Transverse colon (tissue), 4 donors: ENCODE data around the gene PIP5K1B. TPM values are rescaled to one million over a fixed set of nuclear protein-coding genes. Genes with fewer than 3 reads are reported as not detected.
A peak's percentile ranks its signal among the peaks of the same experiment; 100 is the strongest.

ENCODE experiments used
- DNase-seq: peaks from one replicate; pipeline ENCODE4 v3.0.0-alpha.2; 2019
- H3K27ac ChIP-seq, 4 donors: fragments of 200-600 bp; sonication (generic); 2 replicates each; pipeline ENCODE4 v1.5.1; 2016 to 2018; ENCODE audit warnings: inconsistent platforms in 4 of 4
- H3K27me3 ChIP-seq: fragments of 200-600 bp; sonication (generic); 2 replicates; pipeline ENCODE4 v1.5.1; 2017; ENCODE audit warnings: inconsistent platforms
- H3K36me3 ChIP-seq, 4 donors: fragments of 200-600 bp; sonication (generic); 2 replicates each; pipeline ENCODE4 v1.5.1; 2017 to 2019; ENCODE audit warnings: inconsistent platforms in 4 of 4
- H3K4me1 ChIP-seq, 4 donors: fragments of 200-600 bp; sonication (generic); 2 replicates each; pipeline ENCODE4 v1.5.1; 2017 to 2020; ENCODE audit warnings: inconsistent platforms in 4 of 4
- H3K4me3 ChIP-seq, 4 donors: fragments of 200-600 bp; sonication (generic); 1 replicate in 1 of 4; 2 replicates in 3 of 4; pipeline versions ENCODE4 v1.5.1 to v1.6.1; 2017 to 2019; ENCODE audit warnings: inconsistent platforms in 4 of 4
- H3K9me3 ChIP-seq, 2 donors: fragments of 200-600 bp; sonication (generic); 2 replicates each; pipeline ENCODE4 v1.5.1; 2017 to 2019; ENCODE audit warnings: inconsistent platforms in 2 of 2
- CTCF ChIP-seq, 5 experiments: fragments of 200-600 bp in 3 of 5; fragments of 450-650 bp in 2 of 5; sonication (generic) in 3 of 5; IDR thresholded peaks; 1 replicate in 2 of 5; 2 replicates in 3 of 5; pipeline ENCODE4 v1.5.1; 2016 to 2017; ENCODE audit warnings: antibody characterized with exemption in 5 of 5, inconsistent platforms in 3 of 5, mild to moderate bottlenecking in 2 of 5, moderate library complexity in 1 of 5
- EP300 ChIP-seq: sonication (generic); formaldehyde crosslinking; IDR thresholded peaks from one replicate; pipeline ENCODE4 v1.6.1; 2017; ENCODE audit warnings: antibody characterized with exemption, low read depth
- POLR2A ChIP-seq: fragments of 450-650 bp; IDR thresholded peaks from one replicate; pipeline ENCODE4 v1.6.1; 2016; ENCODE audit warnings: antibody characterized with exemption, mild to moderate bottlenecking, moderate library complexity
- POLR2AphosphoS5 ChIP-seq, 3 donors: sonication (generic); formaldehyde crosslinking; IDR thresholded peaks; one replicate each; pipeline ENCODE4 v1.6.1; 2016; ENCODE audit warnings: antibody characterized with exemption in 3 of 3
- WGBS, 2 donors: methylation state at CpG; one replicate each; pipeline ENCODE4 v1.1.5; 2018; ENCODE audit warnings: low coverage in 1 of 2; 5-methylcytosine and 5-hydroxymethylcytosine counted together
- in situ Hi-C, 4 donors: fragments of 200-750 bp; cut with MboI; loops; one replicate each; pipeline versions ENCODE4 v1.15.0 to v1.15.1; 2017; ENCODE audit warnings: low sequenced_read_pairs in 3 of 4, low pct_ligation_motif_present in 1 of 4, low pct_unique_long_range_greater_than_20kb in 1 of 4
- intact Hi-C: fragments of 100-400 bp; cut with DNase I; formaldehyde crosslinking; loops from one replicate; pipeline ENCODE4 v1.15.1; 2023; ENCODE audit warnings: low total_unique reads
- total RNA-seq, 4 donors: library from RNA; depleted of rRNA; stranded (reverse); fragments of >200 nt; gene quantifications; one replicate each; pipeline ENCODE4 v1.1.0, GENCODE V29; 2016

PIP5K1B gene
- total RNA-seq, 4 donors from 2014 or later: 45.6 to 104 (median 76.0) TPM

- intact Hi-C loops: no loop called here
Measured at GRCh38 chr9:68974901-68975300, 269.9 kb downstream of the PIP5K1B start.

DNA sequence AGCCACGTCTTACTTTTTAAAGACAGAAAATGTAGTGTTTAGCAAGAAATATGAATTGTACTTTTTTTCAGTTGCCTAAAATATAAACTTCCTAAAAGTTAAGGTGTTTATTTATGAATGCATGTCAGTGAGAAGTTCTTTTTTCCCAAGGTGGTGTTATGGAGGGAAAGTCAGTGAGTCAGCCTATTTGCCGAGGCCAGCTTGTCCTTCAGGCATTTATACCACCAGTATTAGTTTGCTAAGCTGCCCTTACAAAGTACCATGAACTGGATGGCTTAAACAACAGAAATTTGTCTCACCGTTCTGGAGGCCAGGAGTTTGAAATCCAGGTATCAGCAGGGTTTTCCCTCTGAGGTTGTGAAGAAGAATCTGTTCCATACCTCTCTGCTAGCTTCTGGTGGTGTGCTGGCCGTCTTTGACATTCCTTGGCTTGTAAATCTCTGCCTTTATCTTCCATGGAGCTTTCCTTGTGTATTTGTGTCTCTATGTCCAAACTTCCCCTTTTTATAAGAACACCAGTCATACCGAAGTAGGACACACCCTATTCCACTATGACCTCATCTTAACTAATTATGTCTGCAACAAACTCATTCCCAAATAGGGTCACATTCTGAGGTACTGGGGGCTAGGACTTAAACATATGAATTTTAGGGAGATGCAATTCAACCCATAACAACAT lies 270.5 kb downstream of the PIP5K1B start:
- peak overlapping the region; percentile 51 to 75 (median 71) for H3K27ac ChIP-seq
- in situ Hi-C loops: loop anchor here in 2 of 4 donors (25.0 kb wide), 2 partner anchors 188 to 263 kb away; partner anchors contain the start of gene PIP5K1B (in 1 of the 2)
- H3K9me3 ChIP-seq: no peaks in the 10 kb centered on the region
- DNase-seq: no peak
- no peaks in the 10 kb centered on the region for H3K36me3 ChIP-seq
- no peaks in the 10 kb centered on the region for H3K27me3 ChIP-seq
- H3K4me1 ChIP-seq: peaks cover 16 to 47% (median 33%) of the 10 kb centered on the region in 4 donors
- intact Hi-C loops: no loop called here
- 41 to 50% methylated on average over 5 of the region's 5 CpGs for WGBS, 2 donors
- peak overlapping the region in 2 of 4 donors; percentile 12 to 16 for H3K4me3 ChIP-seq
- TF ChIP-seq EP300 (no peak), POLR2AphosphoS5 (IDR thresholded peaks at IDR 0.05) (peak in 1 of 3 donors; percentile 15), POLR2A (peak; percentile 19), CTCF (IDR thresholded peaks at IDR 0.05) (no peak)

More at GRCh38 chr9:68974901-68975300, 269.9 kb downstream of the PIP5K1B start:
- peak overlapping the region; percentile 51 to 75 (median 71) for H3K27ac ChIP-seq
- H3K36me3 ChIP-seq: no peaks in the 10 kb centered on the region
- in situ Hi-C loops: loop anchor here in 2 of 4 donors (25.0 kb wide), 2 partner anchors 188 to 263 kb away; partner anchors contain the start of gene PIP5K1B (in 1 of the 2)
- peak overlapping the region in 2 of 4 donors; percentile 12 to 16 for H3K4me3 ChIP-seq
- 75 to 91% methylated on average over 1 to 3 of the region's 3 CpGs for WGBS, 2 donors
- no peak for DNase-seq
- no peak for TF ChIP-seq EP300
- TF ChIP-seq CTCF (IDR thresholded peaks at IDR 0.05): no peak
- no peak for TF ChIP-seq POLR2A
- TF ChIP-seq POLR2AphosphoS5 (IDR thresholded peaks at IDR 0.05): no peak
- H3K27me3 ChIP-seq: no peaks in the 10 kb centered on the region
- H3K9me3 ChIP-seq: no peaks in the 10 kb centered on the region
- H3K4me1 ChIP-seq: peaks cover 12 to 46% (median 27%) of the 10 kb centered on the region in 4 donors

DNA sequence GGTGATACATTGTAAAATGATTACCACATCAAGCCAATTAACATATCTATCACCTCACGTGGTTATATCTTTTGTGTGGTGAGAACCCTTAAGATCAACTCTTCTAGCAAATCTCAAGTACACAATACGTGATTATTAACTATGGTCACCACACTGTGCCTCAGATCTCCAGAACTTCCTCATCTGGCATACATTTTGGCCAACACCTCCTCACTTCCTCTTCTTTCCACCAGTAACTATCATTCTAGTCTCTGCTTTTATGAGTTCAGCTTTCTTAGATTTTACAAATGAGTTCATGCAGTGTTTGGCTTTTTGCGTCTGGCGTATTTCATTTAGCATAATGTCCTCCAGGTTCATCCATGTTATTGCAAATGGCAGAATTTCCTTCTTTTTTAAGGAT lies 273.0 kb downstream of the PIP5K1B start:
- intact Hi-C loops: no loop called here
- DNase-seq: no peak

More for the DNA sequence above, 273.0 kb downstream of the PIP5K1B start:
- no peak overlapping the region for H3K4me3 ChIP-seq
- no peaks in the 10 kb centered on the region for H3K9me3 ChIP-seq
- TF ChIP-seq POLR2AphosphoS5 (IDR thresholded peaks at IDR 0.05) (no peak), EP300 (no peak), CTCF (IDR thresholded peaks at IDR 0.05) (no peak), POLR2A (no peak)
- no peaks in the 10 kb centered on the region for H3K27me3 ChIP-seq
- in situ Hi-C loops: loop anchor here in 2 of 4 donors (25.0 kb wide), 2 partner anchors 191 to 266 kb away; partner anchors contain the start of gene PIP5K1B (in 1 of the 2)
- peak overlapping the region in 2 of 4 donors; percentile 3 to 74 for H3K27ac ChIP-seq
- 78 to 82% methylated on average over 4 of the region's 4 CpGs for WGBS, 2 donors
- peaks cover 31 to 68% (median 56%) of the 10 kb centered on the region in 4 donors for H3K4me1 ChIP-seq
- no peaks in the 10 kb centered on the region for H3K36me3 ChIP-seq
